Astrocyte of the spinal cord (primary cell): Measurements from ENCODE around the gene KATNAL1.

Experiments
- DNase-seq: peaks from one replicate; pipeline ENCODE4 v3.0.0; 2011; ENCODE audit warnings: low read depth, low spot score
- H3K4me3 ChIP-seq: 2 replicates; pipeline ENCODE4 v1.5.1; 2011; ENCODE audit warnings: low read depth, mild to moderate bottlenecking, low read length, moderate library complexity
- CTCF ChIP-seq: IDR thresholded peaks from 2 replicates; pipeline ENCODE4 v1.5.1; 2012; ENCODE audit warnings: low read depth, mild to moderate bottlenecking, low read length, inconsistent platforms
- in situ Hi-C: cut with HindIII; loops from 2 replicates; pipeline ENCODE4 v1.10.0; 2017; ENCODE audit warnings: low sequenced_read_pairs

Gene KATNAL1

GRCh38 chr13:30256713-30257467, 50.5 kb downstream of the KATNAL1 start:
- DNase-seq = no peak
- no peak for TF ChIP-seq CTCF
- in situ Hi-C loops = no loop called here
- no peak overlapping the region for H3K4me3 ChIP-seq

GRCh38 chr13:30255696-30256095, 51.7 kb downstream of the KATNAL1 start:
- in situ Hi-C loops = no loop called here
- no peak overlapping the region for H3K4me3 ChIP-seq
- TF ChIP-seq CTCF = no peak
- no peak for DNase-seq

- in situ Hi-C loops = no loop called here
- peak; percentile 29 for DNase-seq
- no peak overlapping the region for H3K4me3 ChIP-seq
- TF ChIP-seq CTCF = no peak
Measured at GRCh38 chr13:30253830-30254229, 53.5 kb downstream of the KATNAL1 start.

- no peak overlapping the region for H3K4me3 ChIP-seq
- in situ Hi-C loops = no loop called here
- DNase-seq = no peak
- no peak for TF ChIP-seq CTCF
Measured at GRCh38 chr13:30247406-30247805, 59.9 kb downstream of the KATNAL1 start.

GRCh38 chr13:30241532-30241931, 65.8 kb downstream of the KATNAL1 start:
- in situ Hi-C loops = no loop called here
- no peak for DNase-seq

GRCh38 chr13:30240608-30241007, 66.7 kb downstream of the KATNAL1 start:
- TF ChIP-seq CTCF = no peak
- H3K4me3 ChIP-seq = no peak overlapping the region
- DNase-seq = no peak
- in situ Hi-C loops = no loop called here

More at GRCh38 chr13:30241532-30241931, 65.8 kb downstream of the KATNAL1 start:
- no peak overlapping the region for H3K4me3 ChIP-seq
- no peak for TF ChIP-seq CTCF
